CD14-positive monocyte (primary cell): Measurements from ENCODE around the gene TOLLIP. TPM values are rescaled to one million over a fixed set of nuclear protein-coding genes. Genes with fewer than 3 reads are reported as not detected.

Experiments
- DNase-seq, 3 donors: peaks; one replicate each; pipeline ENCODE4 v3.0.0-alpha.2; 2011 to 2022
- H2AFZ ChIP-seq: 2 replicates; pipeline ENCODE4 v1.6.0; 2012; ENCODE audit warnings: mild to moderate bottlenecking, low read depth, low read length, inconsistent platforms; ENCODE audit not compliant: insufficient read depth, poor library complexity, severe bottlenecking
- H3K27ac ChIP-seq, 2 donors: 1 replicate in 1 of 2; 2 replicates in 1 of 2; pipeline ENCODE4 v1.5.1; 2012 to 2013; ENCODE audit warnings: low read length in 2 of 2, control low read depth in 1 of 2, inconsistent platforms in 1 of 2, low read depth in 1 of 2, mild to moderate bottlenecking in 1 of 2
- H3K27me3 ChIP-seq, 2 donors: one replicate each; pipeline versions ENCODE4 v1.6.0 to v1.6.1; 2011 to 2013; ENCODE audit warnings: low read length in 2 of 2; ENCODE audit not compliant: control insufficient read depth in 2 of 2, insufficient read depth in 2 of 2
- H3K36me3 ChIP-seq, 2 donors: replicated peaks in 1 of 2; 1 replicate in 1 of 2; 2 replicates in 1 of 2; pipeline versions ENCODE4 v1.5.1 to v1.6.1; 2012 to 2013; ENCODE audit warnings: low read length in 2 of 2, control low read depth in 1 of 2, inconsistent platforms in 1 of 2, mild to moderate bottlenecking in 1 of 2; ENCODE audit not compliant: insufficient read depth in 2 of 2, control insufficient read depth in 1 of 2
- H3K4me1 ChIP-seq, 2 donors: 1 replicate in 1 of 2; 2 replicates in 1 of 2; pipeline versions ENCODE4 v1.5.1 to v1.6.1; 2012 to 2013; ENCODE audit warnings: low read length in 2 of 2, control low read depth in 1 of 2, inconsistent platforms in 1 of 2, mild to moderate bottlenecking in 1 of 2, moderate library complexity in 1 of 2; ENCODE audit not compliant: insufficient read depth in 2 of 2, control insufficient read depth in 1 of 2
- H3K4me2 ChIP-seq: replicated peaks from 2 replicates; pipeline ENCODE3; 2012; ENCODE audit warnings: low read length, moderate library complexity, mild to moderate bottlenecking; ENCODE audit not compliant: poor library complexity, severe bottlenecking; ENCODE audit errors: extremely low read depth
- H3K4me3 ChIP-seq, 3 experiments: fragments of 200-600 bp in 1 of 3; sonication (generic) in 1 of 3; replicated peaks in 1 of 3; 1 replicate in 2 of 3; 2 replicates in 1 of 3; pipeline ENCODE4 v1.5.1; 2011 to 2013; ENCODE audit warnings: low read length in 3 of 3, mild to moderate bottlenecking in 3 of 3, control low read depth in 2 of 3, low read depth in 2 of 3, inconsistent platforms in 1 of 3, moderate library complexity in 1 of 3
- H3K79me2 ChIP-seq: 2 replicates; pipeline ENCODE4 v1.6.0; 2012; ENCODE audit warnings: mild to moderate bottlenecking, control low read depth, inconsistent platforms, low read length, moderate library complexity; ENCODE audit not compliant: insufficient read depth
- H3K9ac ChIP-seq: 2 replicates; pipeline ENCODE4 v1.6.0; 2017; ENCODE audit warnings: low read length, mild to moderate bottlenecking; ENCODE audit not compliant: insufficient read depth, poor library complexity, severe bottlenecking
- H3K9me3 ChIP-seq, 2 donors: replicated peaks in 1 of 2; 1 replicate in 1 of 2; 2 replicates in 1 of 2; pipeline versions ENCODE4 v1.5.1 to v1.6.1; 2012 to 2013; ENCODE audit warnings: low read length in 2 of 2, control low read depth in 1 of 2; ENCODE audit not compliant: control insufficient read depth in 1 of 2, insufficient read depth in 1 of 2
- H4K20me1 ChIP-seq: 2 replicates; pipeline ENCODE4 v1.6.0; 2012; ENCODE audit warnings: mild to moderate bottlenecking, low read length, control low read depth, moderate library complexity; ENCODE audit not compliant: insufficient read depth
- H3K27ac Mint-ChIP-seq, 7 donors: one replicate each; pipeline ENCODE4 v1.8.0; 2020; ENCODE audit warnings: mild to moderate bottlenecking in 7 of 7, mixed read lengths in 7 of 7, moderate library complexity in 6 of 7, inconsistent platforms in 2 of 7
- H3K27me3 Mint-ChIP-seq, 3 donors: one replicate each; pipeline ENCODE4 v1.8.0; 2021 to 2022; ENCODE audit warnings: low read depth in 3 of 3, mild to moderate bottlenecking in 3 of 3, mixed read lengths in 3 of 3, moderate library complexity in 3 of 3, inconsistent platforms in 1 of 3
- H3K36me3 Mint-ChIP-seq, 2 donors: one replicate each; pipeline ENCODE4 v1.8.0; 2020; ENCODE audit warnings: mixed read lengths in 2 of 2, inconsistent platforms in 1 of 2, mild to moderate bottlenecking in 1 of 2
- H3K4me1 Mint-ChIP-seq: one replicate; pipeline ENCODE4 v1.8.0; 2020; ENCODE audit warnings: mild to moderate bottlenecking, mixed read lengths
- H3K4me3 Mint-ChIP-seq, 2 donors: one replicate each; pipeline ENCODE4 v1.8.0; 2020; ENCODE audit warnings: mild to moderate bottlenecking in 2 of 2, mixed read lengths in 2 of 2, moderate library complexity in 1 of 2
- H3K9me3 Mint-ChIP-seq, 7 donors: one replicate each; pipeline ENCODE4 v1.8.0; 2020 to 2022; ENCODE audit warnings: mixed read lengths in 7 of 7, mild to moderate bottlenecking in 6 of 7, moderate library complexity in 6 of 7, inconsistent platforms in 2 of 7
- WGBS: methylation state at CpG from one replicate; pipeline ENCODE4 v1.1.5; 2013; ENCODE audit warnings: missing lambda C conversion rate; ENCODE audit not compliant: insufficient coverage; 5-methylcytosine and 5-hydroxymethylcytosine counted together
- intact Hi-C, 2 donors: fragments of 100-400 bp; cut with micrococcal nuclease; formaldehyde crosslinking; loops; one replicate each; pipeline versions ENCODE4 v1.15.0 to v1.15.1; 2023
- polyA plus RNA-seq, 3 donors: library from polyadenylated mRNA; depleted of rRNA in 1 of 3; unstranded in 2 of 3; stranded (reverse) in 1 of 3; fragments of 300-500 nt in 2 of 3; fragments of >200 nt in 1 of 3; fragmentation: Illumina TruSeq in 2 of 3; gene quantifications; 1 replicate in 2 of 3; 2 replicates in 1 of 3; pipeline ENCODE4 v1.2.3, GENCODE V29; 2012 to 2021
- TF ChIP-seq, protein P1 (sequence below): fragments of 200-600 bp; IDR thresholded peaks from one replicate; pipeline ENCODE4 v1.8.0; 2022; ENCODE audit warnings: antibody characterized with exemption, mild to moderate bottlenecking

TOLLIP gene
- polyA plus RNA-seq, 3 donors: 67.9 to 72.1 (median 71.7) TPM

DNA sequence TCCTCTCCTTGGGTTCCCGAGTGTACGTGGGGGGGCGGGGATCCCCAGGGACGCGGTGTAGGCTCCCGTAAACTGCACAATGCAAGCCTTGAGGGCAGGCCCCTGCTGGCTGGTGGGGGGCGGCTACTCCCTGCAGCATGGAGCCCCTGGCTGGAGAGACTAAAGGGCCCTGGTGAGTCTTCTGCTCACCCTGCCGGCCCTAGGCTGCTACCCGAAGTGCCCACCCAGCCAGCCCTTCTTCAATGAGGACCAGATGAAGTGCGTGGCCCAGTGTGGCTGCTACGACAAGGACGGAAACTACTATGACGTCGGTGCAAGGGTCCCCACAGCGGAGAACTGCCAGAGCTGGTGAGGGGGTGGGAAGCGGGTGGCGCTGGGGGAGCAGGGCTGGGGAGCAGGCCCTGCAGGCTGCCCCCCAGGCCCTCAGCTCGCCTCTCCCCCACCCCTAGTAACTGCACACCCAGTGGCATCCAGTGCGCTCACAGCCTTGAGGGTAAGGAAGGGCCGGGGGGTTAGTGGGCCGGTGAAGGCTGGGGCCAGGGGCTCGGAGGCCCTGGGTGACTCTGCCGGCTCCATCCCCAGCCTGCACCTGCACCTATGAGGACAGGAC, 69.7 kb downstream of the TOLLIP start:
- Mint-ChIP-seq H3K9me3 (peaks cover 24 to 30% (median 26%) of the 10 kb centered on the region in 7 donors), H3K27me3 (peaks cover 0 to 5% (median 4%) of the 10 kb centered on the region in 3 donors), H3K4me3 (no peak overlapping the region), H3K27ac (no peak overlapping the region), H3K4me1 (no peaks in the 10 kb centered on the region), H3K36me3 (no peaks in the 10 kb centered on the region)
- Histone ChIP-seq H3K27me3 (no peaks in the 10 kb centered on the region), H3K9me3 (peaks cover 11 to 37% of the 10 kb centered on the region in 2 donors), H3K27ac (no peak overlapping the region), H3K36me3 (no peaks in the 10 kb centered on the region), H3K4me3 (no peak overlapping the region), H3K9ac (no peak overlapping the region), H3K4me1 (no peaks in the 10 kb centered on the region), H2AFZ (no peak overlapping the region), H3K79me2 (no peaks in the 10 kb centered on the region), H4K20me1 (no peaks in the 10 kb centered on the region), H3K4me2 (no peak overlapping the region)
- TF ChIP-seq, protein P1, sequence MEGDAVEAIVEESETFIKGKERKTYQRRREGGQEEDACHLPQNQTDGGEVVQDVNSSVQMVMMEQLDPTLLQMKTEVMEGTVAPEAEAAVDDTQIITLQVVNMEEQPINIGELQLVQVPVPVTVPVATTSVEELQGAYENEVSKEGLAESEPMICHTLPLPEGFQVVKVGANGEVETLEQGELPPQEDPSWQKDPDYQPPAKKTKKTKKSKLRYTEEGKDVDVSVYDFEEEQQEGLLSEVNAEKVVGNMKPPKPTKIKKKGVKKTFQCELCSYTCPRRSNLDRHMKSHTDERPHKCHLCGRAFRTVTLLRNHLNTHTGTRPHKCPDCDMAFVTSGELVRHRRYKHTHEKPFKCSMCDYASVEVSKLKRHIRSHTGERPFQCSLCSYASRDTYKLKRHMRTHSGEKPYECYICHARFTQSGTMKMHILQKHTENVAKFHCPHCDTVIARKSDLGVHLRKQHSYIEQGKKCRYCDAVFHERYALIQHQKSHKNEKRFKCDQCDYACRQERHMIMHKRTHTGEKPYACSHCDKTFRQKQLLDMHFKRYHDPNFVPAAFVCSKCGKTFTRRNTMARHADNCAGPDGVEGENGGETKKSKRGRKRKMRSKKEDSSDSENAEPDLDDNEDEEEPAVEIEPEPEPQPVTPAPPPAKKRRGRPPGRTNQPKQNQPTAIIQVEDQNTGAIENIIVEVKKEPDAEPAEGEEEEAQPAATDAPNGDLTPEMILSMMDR: no peak
- DNase-seq: no peak
- 91% methylated on average over 15 of the region's 23 CpGs for WGBS
- intact Hi-C loops: no loop called here

DNA sequence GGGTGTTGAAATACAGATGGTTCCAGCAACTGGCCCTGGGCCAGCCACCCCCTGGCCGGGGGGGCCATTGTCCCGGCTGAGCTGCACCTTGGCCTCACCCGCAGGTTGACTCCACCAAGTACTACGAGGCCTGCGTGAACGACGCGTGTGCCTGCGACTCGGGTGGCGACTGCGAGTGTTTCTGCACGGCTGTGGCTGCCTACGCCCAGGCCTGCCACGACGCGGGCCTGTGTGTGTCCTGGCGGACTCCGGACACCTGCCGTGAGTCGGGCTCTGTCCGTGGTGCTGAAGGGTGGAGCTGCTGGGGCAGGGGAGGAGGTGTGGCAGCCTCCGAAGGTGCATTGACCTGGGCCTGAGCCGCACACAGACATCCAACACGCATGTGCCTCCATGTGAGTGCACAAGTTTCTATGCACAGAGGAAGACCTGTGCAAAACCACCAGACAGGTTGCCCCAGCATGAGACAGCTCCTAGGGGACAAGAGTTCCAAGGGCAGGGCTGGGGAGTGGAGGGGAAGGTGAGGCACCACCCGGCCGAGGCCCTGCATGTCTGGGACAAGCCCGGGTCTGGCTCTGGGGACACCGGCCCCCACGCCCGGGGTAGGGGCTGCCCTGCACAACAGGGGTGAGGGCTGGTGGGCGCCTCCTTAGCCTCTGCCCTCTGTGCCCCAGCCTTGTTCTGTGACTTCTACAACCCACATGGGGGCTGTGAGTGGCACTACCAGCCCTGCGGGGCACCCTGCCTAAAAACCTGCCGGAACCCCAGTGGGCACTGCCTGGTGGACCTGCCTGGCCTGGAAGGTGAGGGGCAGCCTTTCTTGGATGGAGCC, 70.5 kb downstream of the TOLLIP start:
- WGBS: 78% methylated on average over 32 of the region's 34 CpGs
- H3K36me3 Mint-ChIP-seq: no peaks in the 10 kb centered on the region

More for the DNA sequence above, 70.5 kb downstream of the TOLLIP start:
- intact Hi-C loops: no loop called here
- Histone ChIP-seq H3K4me3 (no peak overlapping the region), H4K20me1 (no peaks in the 10 kb centered on the region), H3K79me2 (no peaks in the 10 kb centered on the region), H3K4me1 (no peaks in the 10 kb centered on the region), H3K4me2 (no peak overlapping the region), H3K27me3 (no peaks in the 10 kb centered on the region), H3K36me3 (no peaks in the 10 kb centered on the region), H3K9me3 (peaks cover 11 to 32% of the 10 kb centered on the region in 2 donors), H2AFZ (no peak overlapping the region), H3K9ac (no peak overlapping the region), H3K27ac (no peak overlapping the region)
- TF ChIP-seq, protein P1: no peak
- H3K4me3 Mint-ChIP-seq: no peak overlapping the region
- no peak for DNase-seq
- H3K27ac Mint-ChIP-seq: no peak overlapping the region
- no peaks in the 10 kb centered on the region for H3K4me1 Mint-ChIP-seq
- H3K9me3 Mint-ChIP-seq: peaks cover 20 to 25% (median 22%) of the 10 kb centered on the region in 7 donors
- H3K27me3 Mint-ChIP-seq: peaks cover 0 to 5% (median 4%) of the 10 kb centered on the region in 3 donors
